Measurements from ENCODE around the gene TMEM30B.
"Not testable (repeated sequence)": the region's sequence is repeated elsewhere in the genome, so short reads cannot be mapped to it uniquely, and the experiment has no call there.

Gene TMEM30B, protein sequence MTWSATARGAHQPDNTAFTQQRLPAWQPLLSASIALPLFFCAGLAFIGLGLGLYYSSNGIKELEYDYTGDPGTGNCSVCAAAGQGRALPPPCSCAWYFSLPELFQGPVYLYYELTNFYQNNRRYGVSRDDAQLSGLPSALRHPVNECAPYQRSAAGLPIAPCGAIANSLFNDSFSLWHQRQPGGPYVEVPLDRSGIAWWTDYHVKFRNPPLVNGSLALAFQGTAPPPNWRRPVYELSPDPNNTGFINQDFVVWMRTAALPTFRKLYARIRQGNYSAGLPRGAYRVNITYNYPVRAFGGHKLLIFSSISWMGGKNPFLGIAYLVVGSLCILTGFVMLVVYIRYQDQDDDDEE

DNA sequence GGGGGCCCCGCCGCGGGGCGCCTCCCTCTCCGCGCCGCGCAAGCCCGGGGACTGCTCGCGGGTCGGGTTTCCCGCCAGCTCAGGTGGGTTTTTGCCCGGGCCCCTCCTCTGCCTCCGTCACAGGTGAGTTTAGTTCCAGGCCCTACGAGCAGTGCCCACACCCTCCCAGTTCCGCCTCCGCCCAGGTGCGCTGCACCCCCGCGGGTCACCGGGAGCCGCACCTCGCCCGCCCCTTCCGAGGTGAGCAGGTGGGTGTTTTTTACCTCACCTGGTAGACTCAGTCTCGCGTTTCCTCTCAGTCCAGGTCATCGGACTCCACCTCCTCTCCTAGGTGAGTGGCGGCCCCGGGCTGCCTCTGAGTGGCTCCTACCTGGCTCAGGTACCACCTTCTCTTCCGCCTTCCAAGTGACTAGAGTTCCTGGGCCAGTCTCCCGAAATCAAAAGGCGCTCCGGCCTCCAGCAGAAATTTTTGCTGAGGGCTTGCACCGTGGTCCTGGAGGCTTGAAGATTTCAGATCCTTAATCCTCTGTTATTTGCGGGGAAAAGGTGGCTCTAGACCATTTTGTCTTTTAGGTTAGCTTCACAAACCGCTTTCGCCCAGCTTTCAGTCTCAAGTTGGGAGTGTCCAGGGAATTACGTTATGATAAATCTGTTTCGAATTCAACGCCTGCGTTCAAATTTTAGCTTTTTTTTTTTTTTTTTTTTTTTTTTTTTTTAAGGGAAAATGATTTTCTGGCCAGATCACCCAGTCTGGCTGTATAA is at the start of gene TMEM30B:
Gene TMEM30B (minus strand): TSS at position 153 of the 762 bp plus-strand sequence. CDS start 191 bp downstream, outside the sequence.
- no peak for DNase-seq (ENCODE audit: low spot score)

DNA sequence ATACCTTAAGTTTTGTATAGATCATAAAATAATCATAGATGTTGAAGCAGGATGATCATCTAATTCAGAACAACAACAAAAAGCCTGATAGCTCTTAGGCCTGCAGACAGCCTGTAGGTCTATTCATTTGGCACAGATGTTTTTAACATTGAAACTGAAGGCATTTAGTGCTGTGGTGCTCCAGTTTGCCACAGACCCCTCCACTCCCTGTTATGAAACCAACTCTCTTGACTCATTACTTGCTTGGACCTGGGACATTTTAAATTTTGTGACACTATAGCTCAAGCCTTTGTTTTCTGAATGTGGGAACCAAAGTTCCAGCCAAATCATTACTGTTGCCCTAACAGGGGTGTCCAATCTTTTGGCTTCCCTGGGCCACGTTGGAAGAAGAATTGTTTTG is 49.4 kb upstream of the TMEM30B start:
- DNase-seq (ENCODE audit: low spot score) = no peak

DNA sequence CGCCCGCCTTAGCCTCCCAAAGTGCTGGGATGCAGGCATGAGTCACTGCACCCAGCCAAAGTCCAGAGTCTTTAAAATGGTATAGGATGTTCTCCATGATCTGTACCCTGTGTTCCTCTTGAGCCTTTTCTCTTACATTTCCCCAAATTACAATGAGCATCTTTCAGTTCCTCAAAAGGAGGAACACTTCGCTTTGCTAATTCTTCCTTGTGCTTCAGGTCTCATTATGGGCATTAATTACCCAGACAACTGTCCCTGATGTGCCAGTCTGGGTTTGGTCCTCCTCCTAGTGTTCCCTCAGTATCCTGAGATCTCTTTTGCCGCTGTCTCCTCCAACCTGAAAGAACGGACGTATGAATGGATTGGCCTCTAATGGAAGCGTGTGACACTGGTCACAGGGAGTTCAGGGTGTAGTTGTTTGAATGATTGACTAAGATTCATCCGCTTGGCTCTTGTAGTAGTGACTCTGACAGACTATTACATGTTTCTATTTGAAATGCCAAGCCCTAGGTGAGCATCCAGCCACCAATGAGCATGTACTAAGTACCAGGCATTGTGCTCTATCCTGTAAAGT is 48.4 kb upstream of the TMEM30B start:
- DNase-seq (ENCODE audit: low spot score) = no peak

DNA sequence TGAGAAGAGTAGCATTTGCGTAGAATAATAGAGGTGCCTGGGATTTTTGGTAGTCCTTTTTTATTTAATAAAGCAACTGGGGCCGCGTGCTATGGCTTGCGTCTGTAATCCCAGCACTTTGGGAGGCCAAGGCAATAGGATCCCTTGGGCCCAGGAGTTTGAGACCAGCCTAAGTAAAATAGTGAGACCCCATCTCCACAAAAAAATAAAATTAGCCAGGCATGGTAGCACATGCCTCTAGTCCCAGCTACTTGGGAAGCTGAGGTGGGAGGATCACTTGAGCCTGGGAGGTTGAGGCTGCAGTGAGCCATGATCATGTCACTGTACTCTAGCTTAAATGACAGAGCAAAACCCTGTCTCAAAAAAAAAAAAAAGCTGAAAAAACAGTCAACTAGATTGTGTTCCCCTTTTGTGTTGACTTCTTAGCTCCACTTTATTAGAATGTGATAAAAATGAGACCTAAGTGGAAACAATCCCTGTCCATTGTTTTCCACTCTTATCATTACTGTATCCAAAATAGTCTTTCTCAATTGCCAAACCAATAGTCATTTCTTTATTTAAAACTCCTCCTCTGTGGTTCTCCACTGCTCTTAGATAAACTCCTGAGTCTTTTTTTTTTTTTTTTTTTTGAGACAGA is 47.6 kb upstream of the TMEM30B start:
- no peak for DNase-seq (ENCODE audit: low spot score)

DNA sequence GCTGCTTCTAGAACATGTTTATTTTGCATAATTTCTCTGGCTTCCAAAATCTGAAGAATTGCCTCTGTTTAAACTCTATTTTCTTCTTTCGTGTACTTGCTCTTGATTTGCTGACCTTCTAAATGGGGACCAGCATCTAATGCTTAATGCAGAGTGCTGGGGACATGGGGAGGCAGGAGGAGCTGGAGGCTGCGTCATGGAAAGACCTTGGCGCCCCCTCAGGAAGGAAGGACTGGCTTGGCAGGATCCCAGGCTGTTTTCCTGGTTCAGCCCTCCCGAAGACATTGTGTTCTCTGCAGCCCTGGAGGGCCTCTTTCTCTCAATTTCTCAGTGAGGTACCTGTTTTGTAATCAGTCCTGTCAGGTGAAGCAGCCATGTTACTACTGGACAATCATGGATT is 45.7 kb upstream of the TMEM30B start:
- no peak for DNase-seq (ENCODE audit: low spot score)

DNA sequence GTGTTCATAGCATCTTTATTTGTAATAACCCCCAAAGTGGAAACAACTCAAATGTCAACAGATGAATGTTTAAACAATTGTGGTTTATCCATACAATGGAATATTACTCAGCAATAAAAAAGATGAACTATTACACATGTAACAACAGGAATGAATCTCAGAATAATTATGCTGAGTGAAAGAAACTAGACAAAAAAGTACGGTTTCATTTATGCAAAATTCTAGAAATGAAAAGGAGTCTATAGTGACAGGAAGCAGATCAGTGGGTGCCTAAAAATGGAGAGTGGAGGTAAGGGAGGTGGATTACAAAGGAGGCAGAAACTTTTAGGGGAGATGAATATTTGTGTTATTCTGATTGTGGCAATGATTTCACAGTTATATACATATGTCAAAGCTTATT is 45.0 kb upstream of the TMEM30B start:
- DNase-seq (ENCODE audit: low spot score) = no peak

DNA sequence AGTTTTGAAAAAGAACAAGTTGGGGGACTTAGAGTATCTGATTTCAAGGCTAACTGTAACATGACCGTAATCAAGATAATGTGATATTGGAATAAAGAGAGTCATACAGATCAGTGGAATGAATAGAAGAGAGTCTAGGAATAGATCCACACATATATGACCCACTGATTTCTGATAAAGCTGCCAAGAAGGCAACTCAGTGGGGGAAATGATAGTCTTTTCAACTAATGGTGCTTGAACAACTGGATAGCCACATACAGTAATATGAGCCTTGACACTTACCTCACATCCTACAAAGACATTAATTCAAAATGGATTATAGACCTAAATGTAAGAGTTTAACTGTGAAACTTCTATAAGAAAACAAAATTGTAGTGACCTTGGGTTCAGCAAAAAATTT is 44.0 kb upstream of the TMEM30B start:
- DNase-seq (ENCODE audit: low spot score) = no peak

DNA sequence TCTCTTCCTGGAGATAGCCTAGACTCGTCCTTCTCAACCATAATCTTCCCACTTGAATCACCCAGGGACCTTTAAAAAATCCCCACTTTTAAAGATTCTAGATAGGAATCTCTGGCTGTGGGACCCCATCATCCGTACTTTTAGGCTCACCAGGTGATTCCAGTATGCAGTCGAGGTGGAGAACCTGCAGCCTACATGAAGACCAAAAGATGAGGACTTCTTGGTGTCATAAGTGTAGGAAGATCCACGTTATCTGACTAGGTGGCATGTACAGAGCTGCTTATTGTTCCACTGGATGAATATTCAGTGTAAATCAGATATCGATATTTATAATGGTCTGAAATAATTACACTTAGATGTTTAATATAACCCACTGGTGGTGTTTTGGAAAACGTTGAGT is 42.8 kb upstream of the TMEM30B start:
- no peak for DNase-seq (ENCODE audit: low spot score)

DNA sequence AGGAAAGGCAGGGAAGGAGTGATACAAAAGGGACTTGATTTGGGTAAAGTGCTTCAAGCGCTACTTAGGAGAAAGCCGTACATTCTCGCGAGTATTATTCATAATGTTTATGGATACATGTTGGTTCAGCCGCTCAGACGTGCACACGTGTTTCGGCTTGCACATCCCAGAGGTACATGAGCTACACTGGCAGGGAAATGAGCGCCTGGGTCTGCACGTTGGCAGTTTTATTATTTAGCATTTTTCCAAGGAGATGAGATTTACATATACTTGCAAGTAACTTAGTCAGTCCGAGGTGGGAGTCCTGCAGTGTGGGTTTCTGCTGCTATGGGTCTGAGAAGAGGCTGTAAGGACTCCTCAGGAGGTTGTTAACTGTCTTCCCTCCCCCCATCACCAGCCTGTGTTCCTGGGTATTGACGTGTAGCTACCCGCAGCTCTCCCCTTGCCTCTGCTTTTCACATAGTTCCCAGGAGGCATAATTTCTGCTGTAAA is 41.7 kb upstream of the TMEM30B start:
- DNase-seq (ENCODE audit: low spot score) = no peak

DNA sequence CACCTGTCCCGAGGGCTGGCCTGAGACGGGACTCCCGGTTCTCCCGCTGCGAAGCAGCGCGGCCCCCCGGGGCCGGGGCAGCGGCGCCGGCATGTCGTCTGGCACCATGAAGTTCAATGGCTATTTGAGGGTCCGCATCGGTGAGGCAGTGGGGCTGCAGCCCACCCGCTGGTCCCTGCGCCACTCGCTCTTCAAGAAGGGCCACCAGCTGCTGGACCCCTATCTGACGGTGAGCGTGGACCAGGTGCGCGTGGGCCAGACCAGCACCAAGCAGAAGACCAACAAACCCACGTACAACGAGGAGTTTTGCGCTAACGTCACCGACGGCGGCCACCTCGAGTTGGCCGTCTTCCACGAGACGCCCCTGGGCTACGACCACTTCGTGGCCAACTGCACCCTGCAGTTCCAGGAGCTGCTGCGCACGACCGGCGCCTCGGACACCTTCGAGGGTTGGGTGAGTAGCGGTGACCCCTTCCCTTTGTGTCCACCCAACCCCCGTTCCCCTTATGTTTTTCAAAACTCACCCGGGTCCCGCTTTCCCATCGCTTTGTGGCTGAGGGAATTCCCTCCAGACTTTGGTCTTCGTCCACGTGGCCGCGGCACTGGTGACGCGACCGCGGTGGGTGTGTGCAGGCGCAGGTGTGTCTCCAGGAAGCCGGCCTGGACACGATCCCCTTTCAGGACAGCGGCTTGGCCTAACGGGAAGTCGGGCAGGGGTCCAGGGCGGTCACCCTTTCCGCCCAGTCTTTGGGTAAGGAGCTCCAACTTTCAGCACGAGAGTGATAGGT is 41.1 kb upstream of the TMEM30B start:
- no peak for DNase-seq (ENCODE audit: low spot score)

DNA sequence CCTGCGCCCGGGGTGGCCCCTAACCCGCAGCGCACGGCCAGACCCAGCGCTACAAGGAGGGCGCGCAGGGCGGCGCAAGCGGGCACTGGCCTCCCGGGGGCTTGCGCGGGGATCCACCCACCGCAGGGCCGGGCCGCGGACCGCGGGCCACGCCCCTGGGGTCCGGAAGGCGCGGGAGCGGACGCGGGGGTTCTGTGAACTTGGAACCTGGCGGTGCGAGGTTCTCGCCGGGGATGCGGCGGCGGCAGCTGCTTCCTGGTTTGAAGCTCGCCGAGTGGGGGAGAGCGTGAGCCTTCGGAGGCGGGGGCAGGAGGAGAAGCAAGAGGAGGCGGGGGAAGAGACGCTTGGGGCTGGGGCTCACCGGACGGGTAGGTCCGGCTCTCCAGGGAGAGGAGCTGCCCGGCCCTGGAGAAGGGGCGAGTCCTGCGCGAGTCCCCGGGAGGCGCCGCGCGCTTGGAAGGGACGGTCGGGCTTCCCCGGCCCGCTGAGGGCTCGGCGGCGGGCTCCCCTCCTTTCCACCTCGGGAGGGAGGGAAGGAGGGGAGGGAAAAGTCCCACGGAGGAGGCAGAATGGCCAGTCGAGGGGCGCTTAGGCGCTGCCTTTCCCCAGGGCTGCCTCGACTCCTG is 40.4 kb upstream of the TMEM30B start, which contains the start of gene PRKCH:
Gene PRKCH (plus strand): TSS at position 195 of the 626 bp plus-strand sequence. CDS start 523 bp downstream, outside the sequence.
- DNase-seq (ENCODE audit: low spot score) = peak; percentile 61

DNA sequence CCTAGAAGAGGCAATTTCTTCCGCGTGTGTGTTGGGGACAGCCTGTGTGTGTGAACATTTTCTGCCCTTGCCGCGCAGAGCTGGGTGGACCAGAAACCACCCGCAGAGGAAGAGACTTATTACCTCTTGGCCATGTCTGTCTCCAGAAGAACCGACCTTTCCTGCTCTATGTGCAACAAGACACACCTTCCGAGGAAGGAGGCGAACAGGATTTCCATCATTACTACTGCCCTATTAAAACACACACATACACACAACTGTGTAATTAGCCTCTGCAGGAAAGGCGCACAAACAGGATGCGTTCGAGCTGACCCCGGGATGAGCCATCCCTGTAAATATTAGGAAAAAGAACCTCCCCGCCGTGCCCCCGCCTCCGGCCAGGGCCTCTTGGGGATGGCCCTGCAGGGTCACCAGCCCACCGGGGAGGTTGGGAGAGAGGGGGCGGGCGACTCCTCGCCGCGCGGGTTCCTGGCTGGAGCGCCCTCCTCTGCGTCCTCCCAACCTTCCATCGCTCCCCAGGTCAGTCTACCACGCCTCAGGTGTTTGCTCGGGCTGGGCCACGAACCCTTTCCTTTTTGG is 39.8 kb upstream of the TMEM30B start:
- DNase-seq (ENCODE audit: low spot score) = no peak

DNA sequence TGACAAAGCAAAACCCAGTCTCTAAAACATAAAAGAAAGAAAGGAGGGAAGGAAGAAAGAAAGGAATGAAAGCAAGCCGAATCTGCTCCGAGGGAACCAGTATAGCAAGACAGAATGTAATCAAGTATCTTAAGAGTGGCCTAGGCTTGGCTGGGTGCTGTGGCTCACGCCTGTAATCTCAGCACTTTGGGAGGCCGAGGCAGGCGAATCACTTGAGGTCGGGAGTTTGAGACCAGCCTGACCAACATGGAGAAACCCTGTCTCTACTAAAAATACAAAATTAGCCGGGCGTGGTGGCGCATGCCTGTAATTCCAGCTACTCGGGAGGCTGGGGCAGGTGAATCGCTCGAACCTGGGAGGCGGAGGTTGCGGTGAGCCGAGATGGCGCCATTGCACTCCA is 39.0 kb upstream of the TMEM30B start:
- not testable (repeated sequence) for DNase-seq (ENCODE audit: low spot score)

DNA sequence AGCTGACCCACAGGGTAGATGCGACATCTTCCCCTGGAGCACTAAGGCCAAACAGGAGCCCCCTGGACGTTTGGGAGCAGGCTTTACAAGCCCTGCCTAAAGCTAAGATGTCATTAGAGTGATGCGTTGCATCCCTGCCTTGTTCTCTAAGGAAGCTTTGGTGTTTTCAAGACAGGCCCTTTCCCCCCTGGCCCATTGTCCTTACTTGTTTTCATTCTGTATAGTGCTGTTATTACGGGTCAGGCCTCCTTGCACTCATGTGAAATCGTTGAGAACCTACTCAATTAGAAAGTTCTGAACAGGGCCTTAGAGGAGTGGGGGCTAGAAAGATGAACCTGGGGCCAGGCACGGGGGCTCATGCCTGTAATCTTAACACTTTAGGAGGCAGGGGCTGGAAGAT is 38.6 kb upstream of the TMEM30B start:
- no peak for DNase-seq (ENCODE audit: low spot score)

DNA sequence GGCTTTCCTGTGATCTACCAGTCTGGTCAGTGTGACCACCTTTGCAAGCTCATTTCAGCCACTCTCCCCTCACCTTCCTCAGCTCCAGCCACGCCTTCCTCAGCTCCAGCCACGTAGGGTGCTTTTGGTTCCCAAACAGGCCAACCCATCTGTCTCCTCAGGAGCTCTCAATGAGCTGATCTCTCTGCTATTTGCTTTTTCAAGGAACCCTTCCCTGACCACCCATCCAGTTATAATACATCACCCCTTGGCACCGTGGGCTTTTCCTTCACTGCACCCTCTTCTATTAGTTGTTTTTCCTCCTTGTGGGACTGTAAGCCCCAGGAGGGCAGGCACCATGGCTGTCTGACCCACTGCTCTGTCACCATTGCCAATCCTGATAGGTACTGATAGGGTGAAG is 37.9 kb upstream of the TMEM30B start:
- DNase-seq (ENCODE audit: low spot score) = no peak

DNA sequence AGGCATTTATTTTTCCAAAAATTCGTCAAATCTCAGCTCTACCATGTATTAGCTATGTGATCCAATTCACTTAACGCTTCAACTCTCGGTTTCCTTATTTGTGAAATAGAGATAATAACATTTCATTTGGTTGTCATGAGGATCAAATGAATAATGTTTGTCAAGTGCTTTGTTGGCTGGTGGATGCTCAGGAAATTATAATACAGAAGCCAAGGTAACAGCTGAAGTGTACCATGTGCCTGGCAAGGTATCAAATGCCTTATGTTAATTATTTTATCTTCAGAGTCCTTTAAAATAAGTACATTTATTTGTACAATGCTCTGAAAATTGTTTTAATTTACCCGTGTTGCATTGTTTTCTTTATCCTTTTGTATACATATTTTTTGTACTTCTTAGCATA is 34.2 kb upstream of the TMEM30B start:
- DNase-seq (ENCODE audit: low spot score) = no peak

DNA sequence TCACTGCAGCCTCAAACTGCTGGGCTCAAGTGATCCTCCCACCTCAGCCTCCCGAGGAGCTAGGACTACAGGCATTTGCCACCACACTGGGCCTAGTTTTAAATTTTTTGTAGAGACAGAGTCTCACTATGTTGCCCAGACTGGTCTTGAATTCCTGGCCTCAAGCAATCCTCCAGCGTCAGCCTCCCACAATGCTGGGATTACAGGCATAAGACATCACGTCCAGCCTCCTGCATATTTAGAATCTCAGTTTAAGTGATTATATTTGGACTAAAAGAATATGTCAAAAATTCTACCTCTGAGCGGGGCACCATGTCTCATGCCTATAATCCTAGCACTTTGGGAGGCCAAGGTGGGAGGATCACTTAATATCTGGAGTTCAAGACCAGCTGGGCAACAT is 27.6 kb upstream of the TMEM30B start:
- not testable (repeated sequence) for DNase-seq (ENCODE audit: low spot score)

DNA sequence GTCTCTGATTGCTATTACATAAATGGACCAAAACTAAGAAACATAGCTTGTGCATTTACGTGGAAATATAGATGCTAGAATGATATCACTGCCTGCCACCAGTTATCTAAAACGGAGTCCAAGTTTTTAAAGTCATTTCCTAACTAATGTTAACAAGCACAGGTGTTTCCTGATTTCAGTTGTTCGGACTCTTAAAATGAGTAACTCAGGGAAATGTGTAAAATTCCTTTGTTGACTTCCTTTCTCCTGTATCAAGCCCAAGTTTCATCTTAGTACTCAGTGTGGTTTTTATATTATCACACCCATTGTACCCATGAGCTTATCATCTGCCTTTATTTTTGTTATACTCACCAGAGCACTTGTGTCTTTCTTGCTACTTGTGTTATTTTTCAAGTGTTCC is 27.1 kb upstream of the TMEM30B start:
- no peak for DNase-seq (ENCODE audit: low spot score)

DNA sequence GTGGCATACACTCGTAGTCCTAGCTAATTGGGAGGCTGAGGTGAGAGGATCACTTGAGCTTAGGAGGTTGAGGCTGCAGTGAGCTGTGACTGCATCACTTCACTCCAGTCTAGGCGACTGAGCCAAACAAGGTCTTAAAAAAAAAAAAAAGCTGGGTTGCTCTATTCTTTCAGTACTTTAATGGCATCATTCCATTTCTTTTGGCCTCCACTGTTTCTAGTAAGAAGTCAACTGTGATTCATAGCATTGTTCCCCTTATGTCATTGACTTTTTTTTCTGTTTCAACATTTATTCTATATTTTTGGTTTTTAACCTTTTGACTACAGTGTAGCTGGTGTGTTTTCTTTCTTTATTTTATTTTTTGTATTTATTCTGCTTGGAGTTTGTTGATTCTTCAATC is 23.6 kb upstream of the TMEM30B start:
- DNase-seq (ENCODE audit: low spot score) = no peak

DNA sequence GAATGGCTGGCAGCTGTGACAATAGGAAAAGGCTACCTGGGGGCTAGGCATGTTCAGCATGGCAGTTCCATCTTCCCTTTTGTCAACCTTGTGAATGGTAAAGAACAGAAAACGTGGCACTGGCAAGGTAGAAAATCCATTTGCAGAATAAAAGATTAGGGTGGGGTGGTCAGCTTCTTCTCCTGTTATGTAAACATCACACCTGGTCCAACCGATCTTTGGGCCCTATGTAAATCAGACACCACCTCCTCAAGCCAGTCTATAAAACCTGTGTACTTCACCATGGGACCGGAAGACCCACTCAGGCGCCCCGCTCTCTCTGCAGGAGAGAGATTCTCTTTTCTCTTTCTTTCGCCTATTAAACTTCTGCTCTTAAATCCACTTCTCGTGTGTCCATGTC is 19.6 kb upstream of the TMEM30B start:
- DNase-seq (ENCODE audit: low spot score) = no peak

DNA sequence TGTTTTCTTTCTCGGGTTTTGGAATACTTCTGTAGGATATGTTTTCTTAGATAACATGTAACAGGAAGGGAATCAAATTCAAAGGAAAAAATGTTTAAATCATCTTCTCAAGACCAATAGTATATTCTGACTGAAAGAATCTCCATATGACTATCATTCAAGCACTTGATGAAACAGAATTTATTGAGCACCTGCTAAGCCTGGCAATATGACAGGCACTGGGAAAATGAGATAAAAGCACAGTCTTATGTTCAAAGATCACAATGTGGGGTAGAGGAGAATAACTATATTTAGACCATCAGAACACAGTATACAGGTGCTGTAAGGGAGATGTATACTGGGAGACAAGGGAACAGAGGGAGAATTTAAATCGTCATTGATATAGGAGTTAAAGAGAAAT is 19.1 kb upstream of the TMEM30B start:
- DNase-seq (ENCODE audit: low spot score) = no peak
